ENCODE data around the gene ATP6AP2.

DNA sequence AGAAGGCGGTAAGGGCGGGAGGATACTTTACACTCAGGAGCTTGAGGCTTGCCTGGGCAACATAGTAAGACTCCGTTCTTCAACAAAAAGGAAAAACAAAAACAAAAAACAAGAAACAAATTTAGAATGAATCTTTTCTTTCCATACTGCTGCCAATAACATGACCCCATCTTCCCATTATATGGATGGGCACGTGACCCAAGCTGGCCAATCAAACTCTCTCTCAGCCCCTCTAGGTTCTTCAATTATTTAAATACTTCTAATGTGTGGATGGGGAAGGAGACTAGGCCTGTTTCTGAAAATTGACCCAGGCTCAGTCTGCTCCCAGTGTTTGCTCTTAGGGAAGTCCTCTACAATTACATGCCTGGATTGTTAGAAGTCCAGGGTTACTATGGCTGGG, 22.2 kb upstream of the ATP6AP2 start:
- TF ChIP-seq, protein P1, sequence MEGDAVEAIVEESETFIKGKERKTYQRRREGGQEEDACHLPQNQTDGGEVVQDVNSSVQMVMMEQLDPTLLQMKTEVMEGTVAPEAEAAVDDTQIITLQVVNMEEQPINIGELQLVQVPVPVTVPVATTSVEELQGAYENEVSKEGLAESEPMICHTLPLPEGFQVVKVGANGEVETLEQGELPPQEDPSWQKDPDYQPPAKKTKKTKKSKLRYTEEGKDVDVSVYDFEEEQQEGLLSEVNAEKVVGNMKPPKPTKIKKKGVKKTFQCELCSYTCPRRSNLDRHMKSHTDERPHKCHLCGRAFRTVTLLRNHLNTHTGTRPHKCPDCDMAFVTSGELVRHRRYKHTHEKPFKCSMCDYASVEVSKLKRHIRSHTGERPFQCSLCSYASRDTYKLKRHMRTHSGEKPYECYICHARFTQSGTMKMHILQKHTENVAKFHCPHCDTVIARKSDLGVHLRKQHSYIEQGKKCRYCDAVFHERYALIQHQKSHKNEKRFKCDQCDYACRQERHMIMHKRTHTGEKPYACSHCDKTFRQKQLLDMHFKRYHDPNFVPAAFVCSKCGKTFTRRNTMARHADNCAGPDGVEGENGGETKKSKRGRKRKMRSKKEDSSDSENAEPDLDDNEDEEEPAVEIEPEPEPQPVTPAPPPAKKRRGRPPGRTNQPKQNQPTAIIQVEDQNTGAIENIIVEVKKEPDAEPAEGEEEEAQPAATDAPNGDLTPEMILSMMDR (conservative IDR thresholded peaks at IDR 0.05): no peak
- no peak for TF ChIP-seq EZH2 (IDR thresholded peaks at IDR 0.05; ENCODE audit: low read depth)

Measured in PC-9 (cell line).